ENCODE results near the gene MLLT6. TPM values are rescaled to one million over a fixed set of nuclear protein-coding genes. Genes with fewer than 3 reads are reported as not detected.
A peak's percentile ranks its signal among the peaks of the same experiment; 100 is the strongest.

MLLT6 gene
- total and polyA plus RNA-seq, 10 of the 15 experiments (the other 5 are each of a cell fraction or from before 2014, with no cell fraction given) = 4.8 to 105 (median 36.3) TPM

DNA sequence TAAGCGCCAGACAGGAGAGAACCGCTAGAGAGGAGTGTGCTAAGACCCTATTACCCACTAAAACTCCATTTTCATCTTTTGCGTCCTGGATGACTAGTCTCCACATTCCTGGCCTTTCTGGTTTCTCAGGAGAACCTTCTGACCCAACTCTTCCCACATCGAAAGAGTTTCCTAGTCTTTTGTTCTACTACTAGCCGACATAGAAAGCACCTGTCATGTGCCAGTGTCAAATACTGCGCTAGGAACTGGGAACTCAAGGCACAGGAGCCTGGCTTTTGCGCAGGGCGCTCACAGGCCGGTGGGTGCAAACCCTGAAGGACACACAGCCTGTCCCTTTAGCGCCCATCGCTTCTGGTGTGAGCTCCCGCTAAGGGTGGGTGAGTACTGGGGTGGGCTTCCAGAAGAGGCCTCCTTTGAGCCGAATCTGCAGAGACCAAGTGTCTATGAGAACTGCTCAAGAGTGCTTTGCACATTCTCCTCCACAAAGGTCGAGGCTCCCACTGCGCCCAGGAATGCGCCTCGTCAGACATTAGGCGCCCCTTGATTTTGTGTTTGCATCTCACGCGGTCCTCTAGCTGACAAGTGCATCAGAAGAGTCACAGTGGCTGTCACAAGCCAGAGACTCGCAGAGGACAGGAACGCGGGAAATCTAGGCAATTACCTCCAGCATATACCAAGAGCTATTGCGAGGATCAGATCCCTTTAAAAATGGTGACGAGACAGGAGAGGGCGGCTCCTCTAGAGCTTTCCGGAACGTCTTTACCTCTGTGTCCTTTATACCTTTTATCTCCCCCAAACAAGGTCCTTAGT lies 45.4 kb downstream of the MLLT6 start:
- FAIRE-seq (no peak), DNase-seq (ENCODE audit: low read depth, low spot score) (no peak), ATAC-seq (no peak)
- SMC1A ChIA-PET (ENCODE audit: uncharacterized antibody, unreplicated experiment) = interaction anchor here (0.5 to 2.6 kb wide), 3 partner anchors 45 to 869 kb away, joined by 3 to 9 read pairs (median 6); partner anchors contain the start of gene MLLT6
- CTCF ChIA-PET = interaction anchor here (1.0 kb wide), 2 partner anchors 16 to 403 kb away, joined by 3 to 6 read pairs; no protein-coding TSS in a partner anchor
- H3K4me2 ChIP-seq (ENCODE audit: control insufficient read depth, insufficient read depth) = peak overlapping the region; percentile 96
- H2AFZ ChIP-seq (ENCODE audit: control insufficient read depth, low read depth, low read length) = peak overlapping the region; percentile 16
- BruUV-seq (replicated peaks) = no TSS peak
- H3K9ac ChIP-seq (ENCODE audit: control insufficient read depth, insufficient read depth, low read length) = peak overlapping the region; percentile 61; the same call in 1 of the 2 replicates
- no peaks in the 10 kb centered on the region for H3K9me3 ChIP-seq (replicated peaks; ENCODE audit: control insufficient read depth, insufficient read depth, low read length)
- no peaks in the 10 kb centered on the region for H4K20me1 ChIP-seq (ENCODE audit: control insufficient read depth, insufficient read depth)
- no peaks in the 10 kb centered on the region; a peak in 1 of 4 replicates for H3K27me3 ChIP-seq (replicated peaks in 1 of 2; ENCODE audit: control insufficient read depth in 2 of 2, insufficient read depth in 2 of 2, low read length in 1 of 2)
- H3K27ac ChIP-seq (ENCODE audit: control insufficient read depth, insufficient read depth) = no peak overlapping the region
- H3K4me3 ChIP-seq = peak overlapping the region; percentile 70
- H3K36me3 ChIP-seq (ENCODE audit: control insufficient read depth in 2 of 2, insufficient read depth in 2 of 2, low read length in 1 of 2) = peaks cover 0 to 6% of the 10 kb centered on the region in 2 experiments; a peak in 2 of 4 replicates
- in situ Hi-C loops (cut with MboI) (loop anchor here (10.0 kb wide), 1 partner anchor 404 kb away; the partner anchor contains the start of gene PLXDC1), intact Hi-C loops (cut with micrococcal nuclease; ENCODE audit: unreplicated experiment) (no loop called here)
- 18% methylated on average over 27 of the region's 28 CpGs for WGBS (ENCODE audit: insufficient coverage, insufficient replicate concordance, low lambda C conversion rate, missing lambda C conversion rate)
- TF ChIP-seq PML (IDR thresholded peaks at IDR 0.05; ENCODE audit: low read length) (no peak), YY1 (IDR thresholded peaks at IDR 0.05; ENCODE audit: low read depth, low read length) (peak; percentile 57; the same call in 1 of the 2 replicates)
- TF ChIP-seq, protein P1, sequence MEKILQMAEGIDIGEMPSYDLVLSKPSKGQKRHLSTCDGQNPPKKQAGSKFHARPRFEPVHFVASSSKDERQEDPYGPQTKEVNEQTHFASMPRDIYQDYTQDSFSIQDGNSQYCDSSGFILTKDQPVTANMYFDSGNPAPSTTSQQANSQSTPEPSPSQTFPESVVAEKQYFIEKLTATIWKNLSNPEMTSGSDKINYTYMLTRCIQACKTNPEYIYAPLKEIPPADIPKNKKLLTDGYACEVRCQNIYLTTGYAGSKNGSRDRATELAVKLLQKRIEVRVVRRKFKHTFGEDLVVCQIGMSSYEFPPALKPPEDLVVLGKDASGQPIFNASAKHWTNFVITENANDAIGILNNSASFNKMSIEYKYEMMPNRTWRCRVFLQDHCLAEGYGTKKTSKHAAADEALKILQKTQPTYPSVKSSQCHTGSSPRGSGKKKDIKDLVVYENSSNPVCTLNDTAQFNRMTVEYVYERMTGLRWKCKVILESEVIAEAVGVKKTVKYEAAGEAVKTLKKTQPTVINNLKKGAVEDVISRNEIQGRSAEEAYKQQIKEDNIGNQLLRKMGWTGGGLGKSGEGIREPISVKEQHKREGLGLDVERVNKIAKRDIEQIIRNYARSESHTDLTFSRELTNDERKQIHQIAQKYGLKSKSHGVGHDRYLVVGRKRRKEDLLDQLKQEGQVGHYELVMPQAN (conservative IDR thresholded peaks at IDR 0.05) = 0 out of 2 replicates have a peak, but pooled peaks have one; percentile 35
- POLR2A ChIA-PET = interaction anchor here (0.6 to 1.5 kb wide), 5 partner anchors 72 to 493 kb away, joined by 3 to 5 read pairs (median 4); partner anchors contain the start of gene LASP1
- peaks cover 28% of the 10 kb centered on the region for H3K4me1 ChIP-seq (ENCODE audit: control insufficient read depth, insufficient read depth, low read length)
- peaks cover 48% of the 10 kb centered on the region for H3K79me2 ChIP-seq (ENCODE audit: control insufficient read depth, insufficient read depth, low read length)
- RAD21 ChIA-PET (ENCODE audit: unreplicated experiment) = interaction anchor here (0.5 to 1.1 kb wide), 3 partner anchors 15 to 47 kb away, joined by 3 read pairs; no protein-coding TSS in a partner anchor
